K562 (cell line): ENCODE results near the gene PIGQ. TPM values are rescaled to one million over a fixed set of nuclear protein-coding genes. Genes with fewer than 3 reads are reported as not detected.

ENCODE experiments used
- CBFB ChIP-seq: sonication (generic); formaldehyde crosslinking; IDR thresholded peaks from 2 replicates; pipeline ENCODE4 v1.4.0; 2020; ENCODE audit warnings: mild to moderate bottlenecking, missing genetic modification reagents
- CHD1 ChIP-seq: fragments of 200-600 bp; sonication (generic); IDR thresholded peaks from one replicate; pipeline ENCODE4 v1.6.1; 2012; ENCODE audit warnings: mild to moderate bottlenecking, moderate library complexity, low read length, inconsistent platforms
- CREB1 ChIP-seq, 2 experiments: sonication (generic) in 1 of 2; formaldehyde crosslinking in 1 of 2; IDR thresholded peaks; 2 replicates each; pipeline versions ENCODE4 v1.6.1 to v1.8.0; 2012 to 2022; ENCODE audit warnings: inconsistent platforms in 1 of 2, mild to moderate bottlenecking in 1 of 2, missing genetic modification reagents in 1 of 2, moderate library complexity in 1 of 2
- CXXC5 ChIP-seq: fragments of 250-450 bp; sonication (Bioruptor Pico); IDR thresholded peaks from 2 replicates; pipeline ENCODE4 v1.8.0; 2022; ENCODE audit warnings: inconsistent platforms, mild to moderate bottlenecking, moderate library complexity
- DNMT1 ChIP-seq: fragments of 450-650 bp; IDR thresholded peaks from 2 replicates; pipeline ENCODE4 v1.6.1; 2016; ENCODE audit warnings: antibody characterized with exemption, mild to moderate bottlenecking
- E2F3 ChIP-seq: fragments of 250-450 bp; sonication (Bioruptor Pico); IDR thresholded peaks from 2 replicates; pipeline ENCODE4 v1.4.0; 2020; ENCODE audit warnings: mild to moderate bottlenecking
- ETS2 ChIP-seq: IDR thresholded peaks from 2 replicates; pipeline ENCODE4 v1.6.1; 2016; ENCODE audit warnings: borderline replicate concordance, missing genetic modification characterization, mild to moderate bottlenecking, moderate library complexity, missing compliant biosample characterization; ENCODE audit not compliant: poor library complexity, severe bottlenecking
- GATA2 ChIP-seq: sonication (generic); formaldehyde crosslinking; IDR thresholded peaks from 2 replicates; pipeline ENCODE4 v1.4.0; 2020; ENCODE audit warnings: mild to moderate bottlenecking, missing genetic modification reagents
- MAZ ChIP-seq, 2 experiments: fragments of 450-650 bp in 1 of 2; sonication (generic) in 1 of 2; formaldehyde crosslinking; IDR thresholded peaks in 1 of 2; conservative IDR thresholded peaks in 1 of 2; 2 replicates each; pipeline versions ENCODE4 v1.4.0 to v1.5.0; 2020; ENCODE audit warnings: mild to moderate bottlenecking in 1 of 2, missing genetic modification reagents in 1 of 2
- NFE2 ChIP-seq: IDR thresholded peaks from 2 replicates; pipeline ENCODE4 v1.6.1; 2014; ENCODE audit warnings: antibody characterized with exemption, low read depth
- REST ChIP-seq, 2 experiments: fragments of 450-650 bp; formaldehyde crosslinking in 1 of 2; IDR thresholded peaks; 2 replicates each; pipeline versions ENCODE4 v1.4.0 to v1.6.1; 2014 to 2020; ENCODE audit warnings: mild to moderate bottlenecking in 2 of 2, borderline replicate concordance in 1 of 2, low read depth in 1 of 2
- SUPT5H ChIP-seq: fragments of 450-650 bp; IDR thresholded peaks from 2 replicates; pipeline ENCODE4 v1.6.1; 2016
- ZNF592 ChIP-seq: fragments of 450-650 bp; IDR thresholded peaks from 2 replicates; pipeline ENCODE4 v1.6.1; 2017; ENCODE audit warnings: antibody characterized with exemption, mild to moderate bottlenecking
- polyA plus RNA-seq, 8 experiments: library from polyadenylated mRNA; depleted of rRNA in 4 of 8; stranded (reverse) in 5 of 8; unstranded in 3 of 8; fragments of >200 nt; fragmentation: Nextera tagmentation in 2 of 8; fragmentation: Illumina TruSeq in 1 of 8; extraction: Ambion mirVana in 2 of 8; extraction: Trizol in 1 of 8; gene quantifications; 2 replicates each; pipeline versions ENCODE4 v1.2.1 to v1.2.3, GENCODE V29; 2011 to 2014; ENCODE audit warnings: inconsistent platforms in 1 of 8, missing spikeins in 1 of 8
- total RNA-seq, 7 experiments: library from RNA; depleted of rRNA in 6 of 7; stranded (reverse); fragments of >200 nt in 6 of 7; fragmentation: Illumina TruSeq in 2 of 7; extraction: Trizol in 2 of 7; gene quantifications; 2 replicates each; pipeline versions ENCODE4 v1.2.1 to v1.2.3, GENCODE V29; 2011 to 2021; ENCODE audit warnings: low replicate concordance in 1 of 7

PIGQ gene
- total and polyA plus RNA-seq, 9 of the 15 experiments (the other 6 are each of a cell fraction or from before 2014, with no cell fraction given): 0.20 to 49.6 (median 11.7) TPM

- TF ChIP-seq REST (IDR thresholded peaks at IDR 0.05; ENCODE audit: borderline replicate concordance): peak; percentile 68
- no peak for TF ChIP-seq REST (CRISPR knock-in tag; IDR thresholded peaks at IDR 0.05; ENCODE audit: low read depth)
- TF ChIP-seq SUPT5H: no peak
- no peak for TF ChIP-seq ETS2
- 0 out of 2 replicates have a peak, but pooled peaks have one; percentile 14 for TF ChIP-seq CXXC5
- TF ChIP-seq CREB1 (IDR thresholded peaks at IDR 0.05): no peak
- no peak for TF ChIP-seq CREB1 (CRISPR knock-in tag; IDR thresholded peaks at IDR 0.05)
- no peak for TF ChIP-seq CHD1
- TF ChIP-seq DNMT1: no peak
- no peak for TF ChIP-seq NFE2
- 0 out of 4 replicates have a peak, but pooled peaks of 1 of the 2 experiments have one; percentile 25 for TF ChIP-seq MAZ (CRISPR knock-in tag; conservative IDR thresholded peaks at IDR 0.05 in 1 of 2, IDR thresholded peaks at IDR 0.05 in 1 of 2)
- peak; percentile 34; the same call in 1 of the 2 replicates for TF ChIP-seq ZNF592
- 0 out of 2 replicates have a peak, but pooled peaks have one; percentile 14 for TF ChIP-seq E2F3 (CRISPR knock-in tag)
- TF ChIP-seq GATA2 (CRISPR knock-in tag): peak; percentile 43; the same call in 1 of the 2 replicates
- TF ChIP-seq CBFB: 0 out of 2 replicates have a peak, but pooled peaks have one; percentile 2
These were observed 4.1 kb upstream of the PIGQ start (continued) for GRCh38 chr16:565419-566330.
